Spleen (tissue), 11 donors: ENCODE data around the gene FADS2. TPM values are rescaled to one million over a fixed set of nuclear protein-coding genes. Genes with fewer than 3 reads are reported as not detected.

ENCODE experiments used
- DNase-seq: peaks from one replicate; pipeline ENCODE4 v3.0.0-alpha.2; 2020
- H3K27ac ChIP-seq, 8 donors: fragments of 200-600 bp; sonication (generic) in 7 of 8; 1 replicate in 4 of 8; 2 replicates in 4 of 8; pipeline versions ENCODE4 v1.5.0 to v1.8.0; 2016 to 2021; ENCODE audit warnings: inconsistent platforms in 4 of 8, mild to moderate bottlenecking in 4 of 8, moderate library complexity in 1 of 8
- H3K27me3 ChIP-seq, 7 donors: fragments of 200-600 bp; sonication (generic) in 6 of 7; replicated peaks in 1 of 7; 1 replicate in 4 of 7; 2 replicates in 3 of 7; pipeline versions ENCODE4 v1.5.0 to v1.8.0; 2016 to 2021; ENCODE audit warnings: inconsistent platforms in 3 of 7, mild to moderate bottlenecking in 1 of 7
- H3K36me3 ChIP-seq, 6 donors: fragments of 200-600 bp; sonication (generic) in 5 of 6; 1 replicate in 4 of 6; 2 replicates in 2 of 6; pipeline versions ENCODE4 v1.5.0 to v1.8.0; 2016 to 2021; ENCODE audit warnings: inconsistent platforms in 2 of 6
- H3K4me1 ChIP-seq, 6 donors: fragments of 200-600 bp; sonication (generic) in 5 of 6; 1 replicate in 3 of 6; 2 replicates in 3 of 6; pipeline versions ENCODE4 v1.5.0 to v1.8.0; 2016 to 2021; ENCODE audit warnings: inconsistent platforms in 3 of 6
- H3K4me3 ChIP-seq, 8 donors: fragments of 200-600 bp; sonication (generic) in 7 of 8; 1 replicate in 4 of 8; 2 replicates in 4 of 8; pipeline versions ENCODE4 v1.5.0 to v1.8.0; 2016 to 2021; ENCODE audit warnings: inconsistent platforms in 4 of 8, mild to moderate bottlenecking in 4 of 8, moderate library complexity in 2 of 8
- H3K9me3 ChIP-seq, 8 donors: fragments of 200-600 bp; sonication (generic) in 7 of 8; 1 replicate in 4 of 8; 2 replicates in 4 of 8; pipeline versions ENCODE4 v1.5.0 to v1.8.0; 2016 to 2021; ENCODE audit warnings: inconsistent platforms in 4 of 8
- POLR2A ChIP-seq, 3 donors: fragments of 450-650 bp; IDR thresholded peaks; one replicate each; pipeline ENCODE4 v1.5.1; 2017; ENCODE audit warnings: antibody characterized with exemption in 3 of 3, mild to moderate bottlenecking in 1 of 3
- POLR2AphosphoS5 ChIP-seq, 3 donors: sonication (generic); formaldehyde crosslinking; IDR thresholded peaks; one replicate each; pipeline ENCODE4 v1.5.1; 2017; ENCODE audit warnings: antibody characterized with exemption in 3 of 3
- whole genome bisulfite sequencing, 5 donors: extraction: QIAGEN DNeasy Blood & Tissue Kit in 3 of 5; methylation state at CpG; one replicate each; pipeline versions ENCODE4 v1.1.5 to v1.1.7; 2013 to 2018; 5-methylcytosine and 5-hydroxymethylcytosine counted together
- intact Hi-C: fragments of 100-400 bp; cut with DNase I; formaldehyde crosslinking; loops from one replicate; pipeline ENCODE4 v1.15.0; 2023; ENCODE audit warnings: low total_unique reads
- polyA plus RNA-seq, 3 donors: library from polyadenylated mRNA; stranded (reverse); fragments of 200-250 nt; gene quantifications; one replicate each; pipeline ENCODE4 v1.2.1, GENCODE V29; 2013
- total RNA-seq, 7 donors: library from RNA; depleted of rRNA in 3 of 7; stranded (reverse); fragments of >200 nt in 3 of 7; fragmentation: NEBNext Ultra II Directional in 4 of 7; extraction: Animal tissue kit (Norgen Biotek cat#: 25700) in 4 of 7; gene quantifications; one replicate each; pipeline versions ENCODE4 v1.1.0 to v1.2.1, GENCODE V29; 2016 to 2021
- TF ChIP-seq, protein P1 (sequence below), 11 experiments: fragments of 200-600 bp in 7 of 11; fragments of 450-650 bp in 4 of 11; sonication (generic) in 4 of 11; IDR thresholded peaks in 8 of 11; conservative IDR thresholded peaks in 3 of 11; 1 replicate in 7 of 11; 2 replicates in 4 of 11; pipeline versions ENCODE4 v1.4.0 to v1.8.0; 2016 to 2021; ENCODE audit warnings: antibody characterized with exemption in 11 of 11, inconsistent platforms in 4 of 11, mild to moderate bottlenecking in 1 of 11
- donor health status: healthy with polysubstance abuse.
- donor health status: DM: no; HTN: no; CAD: no; lungs with moderate emphysema.
- donor health status: DM: no; HTN: no; CAD: no.
- donor health status: Bipolar disorder and iron deficiency.
- donor health status: healthy.
- donor health status: DM: no; HTN: no; CAD: no.
- donor health status: DM: yes; HTN: yes; CAD: no.

Gene FADS2
- total and polyA plus RNA-seq, 10 donors, result 2.8 to 20.6 (median 12.9) TPM

DNA sequence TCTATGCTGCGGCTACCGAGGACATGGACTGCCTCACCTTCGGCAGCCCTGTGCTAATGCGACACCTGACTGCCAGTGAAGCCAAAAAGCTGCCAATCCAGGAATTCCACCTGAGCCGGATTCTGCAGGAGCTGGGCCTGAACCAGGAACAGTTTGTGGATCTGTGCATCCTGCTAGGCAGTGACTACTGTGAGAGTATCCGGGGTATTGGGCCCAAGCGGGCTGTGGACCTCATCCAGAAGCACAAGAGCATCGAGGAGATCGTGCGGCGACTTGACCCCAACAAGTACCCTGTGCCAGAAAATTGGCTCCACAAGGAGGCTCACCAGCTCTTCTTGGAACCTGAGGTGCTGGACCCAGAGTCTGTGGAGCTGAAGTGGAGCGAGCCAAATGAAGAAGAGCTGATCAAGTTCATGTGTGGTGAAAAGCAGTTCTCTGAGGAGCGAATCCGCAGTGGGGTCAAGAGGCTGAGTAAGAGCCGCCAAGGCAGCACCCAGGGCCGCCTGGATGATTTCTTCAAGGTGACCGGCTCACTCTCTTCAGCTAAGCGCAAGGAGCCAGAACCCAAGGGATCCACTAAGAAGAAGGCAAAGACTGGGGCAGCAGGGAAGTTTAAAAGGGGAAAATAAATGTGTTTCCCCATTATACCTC lies 32.1 kb upstream of the FADS2 start:
- 93 to 96% (median 94%) methylated on average over 14 to 18 of the region's 18 CpGs for WGBS, 5 donors
- intact Hi-C loops, result loop anchor here (5.0 to 10.0 kb wide), 3 partner anchors 99 to 311 kb away; partner anchors contain the start of gene FADS3
- no peak for DNase-seq

DNA sequence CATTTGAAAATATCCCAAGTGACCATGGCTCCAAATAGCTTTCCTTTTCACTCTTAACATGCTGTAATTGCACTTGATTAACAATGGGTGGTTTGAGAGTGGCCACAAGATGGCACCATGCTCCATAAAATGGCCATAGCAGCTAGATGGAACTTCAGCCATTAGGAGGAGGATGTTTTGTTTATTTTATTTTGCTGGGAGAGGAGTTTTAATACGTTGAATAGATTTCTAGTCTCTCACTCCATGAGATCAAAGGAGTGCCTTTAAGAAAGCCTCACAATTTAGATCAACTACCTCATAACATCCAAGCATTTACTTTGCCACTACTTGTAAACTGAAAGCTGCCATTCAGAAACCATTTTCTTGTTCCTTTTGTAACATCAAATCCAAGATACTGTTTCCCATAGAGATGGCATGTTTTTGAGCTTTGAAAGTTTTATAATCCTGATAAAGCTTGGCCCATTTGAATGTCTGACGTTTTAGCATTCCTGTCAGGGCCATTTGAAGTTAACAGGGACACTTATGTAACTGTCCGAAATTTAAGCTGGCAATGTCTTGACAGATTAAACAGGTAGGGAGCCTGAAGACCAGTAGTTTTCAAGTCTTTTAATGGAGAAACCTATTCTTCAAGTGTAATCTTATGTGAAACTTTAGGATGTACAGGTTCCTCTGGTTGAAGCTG lies 30.7 kb upstream of the FADS2 start:
- no peaks in the 10 kb centered on the region for H3K27me3 ChIP-seq
- H3K4me1 ChIP-seq, result peaks cover 4 to 43% (median 20%) of the 10 kb centered on the region in 6 donors
- H3K27ac ChIP-seq, result peak overlapping the region in 1 of 8 donors; percentile 18
- peaks cover 0 to 38% (median 8%) of the 10 kb centered on the region in 6 donors for H3K36me3 ChIP-seq
- peak; percentile 76 for DNase-seq
- no peak for TF ChIP-seq POLR2AphosphoS5 (IDR thresholded peaks at IDR 0.05)
- TF ChIP-seq, protein P1, sequence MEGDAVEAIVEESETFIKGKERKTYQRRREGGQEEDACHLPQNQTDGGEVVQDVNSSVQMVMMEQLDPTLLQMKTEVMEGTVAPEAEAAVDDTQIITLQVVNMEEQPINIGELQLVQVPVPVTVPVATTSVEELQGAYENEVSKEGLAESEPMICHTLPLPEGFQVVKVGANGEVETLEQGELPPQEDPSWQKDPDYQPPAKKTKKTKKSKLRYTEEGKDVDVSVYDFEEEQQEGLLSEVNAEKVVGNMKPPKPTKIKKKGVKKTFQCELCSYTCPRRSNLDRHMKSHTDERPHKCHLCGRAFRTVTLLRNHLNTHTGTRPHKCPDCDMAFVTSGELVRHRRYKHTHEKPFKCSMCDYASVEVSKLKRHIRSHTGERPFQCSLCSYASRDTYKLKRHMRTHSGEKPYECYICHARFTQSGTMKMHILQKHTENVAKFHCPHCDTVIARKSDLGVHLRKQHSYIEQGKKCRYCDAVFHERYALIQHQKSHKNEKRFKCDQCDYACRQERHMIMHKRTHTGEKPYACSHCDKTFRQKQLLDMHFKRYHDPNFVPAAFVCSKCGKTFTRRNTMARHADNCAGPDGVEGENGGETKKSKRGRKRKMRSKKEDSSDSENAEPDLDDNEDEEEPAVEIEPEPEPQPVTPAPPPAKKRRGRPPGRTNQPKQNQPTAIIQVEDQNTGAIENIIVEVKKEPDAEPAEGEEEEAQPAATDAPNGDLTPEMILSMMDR (IDR thresholded peaks at IDR 0.05 in 8 of 11, conservative IDR thresholded peaks at IDR 0.05 in 3 of 11), result peak; percentile 77 to 93 (median 85)
- intact Hi-C loops, result loop anchor here (5.0 to 10.0 kb wide), 3 partner anchors 97 to 310 kb away; partner anchors contain the start of gene FADS3
- H3K9me3 ChIP-seq, result no peaks in the 10 kb centered on the region
- WGBS, 5 donors, result 36 to 55% (median 51%) methylated on average over 3 of the region's 3 CpGs
- no peak overlapping the region for H3K4me3 ChIP-seq

More for the DNA sequence above, 32.1 kb upstream of the FADS2 start:
- H3K27me3 ChIP-seq, result no peaks in the 10 kb centered on the region
- no peaks in the 10 kb centered on the region for H3K9me3 ChIP-seq
- peaks cover 0 to 25% (median 8%) of the 10 kb centered on the region in 6 donors for H3K36me3 ChIP-seq
- no peak overlapping the region for H3K4me3 ChIP-seq
- H3K27ac ChIP-seq, result no peak overlapping the region
- TF ChIP-seq POLR2A (IDR thresholded peaks at IDR 0.05) (no peak), POLR2AphosphoS5 (IDR thresholded peaks at IDR 0.05) (no peak)
- TF ChIP-seq, protein P1 (IDR thresholded peaks at IDR 0.05 in 8 of 11, conservative IDR thresholded peaks at IDR 0.05 in 3 of 11), result no peak
- peaks cover 10 to 55% (median 30%) of the 10 kb centered on the region in 6 donors for H3K4me1 ChIP-seq

DNA sequence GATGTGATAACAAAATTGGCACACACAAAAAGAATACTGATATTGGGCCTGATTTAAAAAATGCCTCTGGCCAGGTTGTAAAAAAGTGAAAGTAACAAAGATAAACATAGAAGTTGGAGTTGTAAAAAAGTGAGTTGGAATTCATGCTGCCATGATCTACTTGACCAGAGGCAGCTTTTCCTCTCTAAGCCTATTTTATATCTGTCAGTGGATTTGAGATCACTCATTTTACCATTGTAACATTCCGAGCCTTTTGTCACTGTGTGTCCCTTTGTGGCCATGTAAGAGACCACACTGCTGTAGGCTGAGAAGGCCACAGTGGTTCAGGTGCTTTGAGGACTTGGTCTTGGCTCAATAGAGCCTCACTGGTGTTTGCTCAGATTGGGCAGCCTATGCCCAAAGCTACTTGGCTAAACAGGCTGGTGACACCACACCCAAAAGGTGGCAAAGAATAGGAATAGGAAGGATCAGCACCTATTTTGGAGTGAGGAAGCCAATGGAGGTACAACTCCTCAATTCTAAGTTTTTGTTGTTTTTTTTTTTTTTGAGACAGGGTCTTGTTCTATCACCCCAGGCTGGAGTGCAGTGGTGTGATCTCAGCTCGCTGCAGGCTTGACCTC lies 28.3 kb upstream of the FADS2 start:
- Histone ChIP-seq H3K27ac (peak overlapping the region in 1 of 8 donors; percentile 14), H3K27me3 (no peaks in the 10 kb centered on the region), H3K4me3 (no peak overlapping the region), H3K36me3 (peaks cover 0 to 61% (median 16%) of the 10 kb centered on the region in 6 donors), H3K9me3 (no peaks in the 10 kb centered on the region), H3K4me1 (peaks cover 0 to 23% (median 7%) of the 10 kb centered on the region in 6 donors)
- 90 to 93% (median 93%) methylated on average over 2 of the region's 2 CpGs for WGBS, 5 donors
- no peak for DNase-seq
- TF ChIP-seq, protein P1 (IDR thresholded peaks at IDR 0.05 in 8 of 11, conservative IDR thresholded peaks at IDR 0.05 in 3 of 11), result no peak
- TF ChIP-seq POLR2AphosphoS5 (IDR thresholded peaks at IDR 0.05), result no peak
- no peak for TF ChIP-seq POLR2A (IDR thresholded peaks at IDR 0.05)
- intact Hi-C loops, result loop anchor here (5.0 to 10.0 kb wide), 3 partner anchors 95 to 308 kb away; partner anchors contain the start of gene FADS3
